Gastroesophageal sphincter (tissue), 3 donors: ENCODE data around the gene C1QTNF1.

Experiments used
- CTCF ChIP-seq, 4 experiments: fragments of 200-600 bp in 2 of 4; fragments of 450-650 bp in 2 of 4; sonication (generic) in 1 of 4; IDR thresholded peaks; one replicate each; pipeline ENCODE4 v1.5.1; 2017 to 2019; ENCODE audit warnings: antibody characterized with exemption in 4 of 4, mild to moderate bottlenecking in 2 of 4, moderate library complexity in 2 of 4
- EP300 ChIP-seq: sonication (generic); formaldehyde crosslinking; IDR thresholded peaks from one replicate; pipeline ENCODE4 v1.6.1; 2017; ENCODE audit warnings: antibody characterized with exemption, mild to moderate bottlenecking
- POLR2AphosphoS5 ChIP-seq: sonication (generic); formaldehyde crosslinking; IDR thresholded peaks from one replicate; pipeline ENCODE4 v1.6.1; 2017; ENCODE audit warnings: antibody characterized with exemption

DNA sequence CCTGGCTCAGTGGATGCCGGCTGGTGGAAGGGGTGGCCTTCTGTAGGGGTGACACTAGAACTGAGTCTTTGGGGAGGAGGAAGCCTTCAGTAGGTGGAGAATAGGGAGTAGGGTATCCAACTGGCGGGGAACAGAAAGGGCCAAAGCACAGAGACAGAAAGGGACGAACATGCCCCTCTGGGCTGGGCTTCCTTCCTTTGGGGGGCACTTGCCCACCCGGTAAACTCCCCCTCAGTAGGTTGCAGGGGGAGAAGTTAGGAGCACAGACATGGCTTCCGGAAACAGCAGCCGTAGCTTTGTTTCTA, 51.4 kb downstream of the C1QTNF1 start:
- no peak for TF ChIP-seq EP300
- TF ChIP-seq CTCF (IDR thresholded peaks at IDR 0.05), result no peak
- no peak for TF ChIP-seq POLR2AphosphoS5
